H1 (cell line): ENCODE results near the gene NFIC. TPM values are rescaled to one million over a fixed set of nuclear protein-coding genes. Genes with fewer than 3 reads are reported as not detected.

ENCODE experiments used
- ATF2 ChIP-seq: IDR thresholded peaks from 2 replicates; pipeline ENCODE4 v1.6.1; 2012; ENCODE audit warnings: low read length, inconsistent platforms
- ATF3 ChIP-seq: IDR thresholded peaks from 2 replicates; pipeline ENCODE4 v1.6.1; 2011; ENCODE audit warnings: low read depth, mild to moderate bottlenecking, low read length; ENCODE audit not compliant: insufficient read depth
- BCL11A ChIP-seq, 2 experiments: IDR thresholded peaks; one replicate each; pipeline ENCODE4 v1.6.1; 2011; ENCODE audit warnings: low read depth in 2 of 2, low read length in 2 of 2, mild to moderate bottlenecking in 2 of 2
- BRCA1 ChIP-seq: IDR thresholded peaks from 2 replicates; pipeline ENCODE4 v1.6.1; 2012; ENCODE audit warnings: low read depth, low read length, improper control_type of control experiment
- CBX5 ChIP-seq: fragments of 300-800, 300-1000 bp; sonication (generic); IDR thresholded peaks from 2 replicates; pipeline ENCODE4 v1.7.1; 2016; ENCODE audit warnings: antibody characterized with exemption, low read length, low read depth
- CEBPB ChIP-seq: IDR thresholded peaks from 2 replicates; pipeline ENCODE4 v1.6.1; 2012; ENCODE audit warnings: low read depth, low read length
- CHD1 ChIP-seq: IDR thresholded peaks from 2 replicates; pipeline ENCODE4 v1.6.1; 2012; ENCODE audit warnings: low read depth, low read length, improper control_type of control experiment
- CTCF ChIP-seq, 3 experiments: IDR thresholded peaks; 1 replicate in 2 of 3; 2 replicates in 1 of 3; pipeline versions ENCODE4 v1.5.1 to v1.6.1; 2011; ENCODE audit warnings: low read length in 3 of 3, mild to moderate bottlenecking in 3 of 3, inconsistent platforms in 2 of 3, low read depth in 1 of 3, moderate library complexity in 1 of 3; ENCODE audit not compliant: insufficient read depth in 1 of 3; ENCODE audit errors: control extremely low read depth in 1 of 3
- EP300 ChIP-seq, 2 experiments: IDR thresholded peaks; 1 replicate in 1 of 2; 2 replicates in 1 of 2; pipeline ENCODE4 v1.6.1; 2011 to 2012; ENCODE audit warnings: low read depth in 2 of 2, low read length in 2 of 2, mild to moderate bottlenecking in 2 of 2, borderline replicate concordance in 1 of 2, inconsistent platforms in 1 of 2, moderate library complexity in 1 of 2
- GTF2F1 ChIP-seq: IDR thresholded peaks from 2 replicates; pipeline ENCODE4 v1.6.1; 2012; ENCODE audit warnings: low read depth, low read length, improper control_type of control experiment, borderline replicate concordance
- HDAC6 ChIP-seq: IDR thresholded peaks from one replicate; pipeline ENCODE4 v1.7.1; 2012; ENCODE audit warnings: low read depth, mild to moderate bottlenecking, inconsistent platforms, low read length, moderate library complexity
- JUND ChIP-seq: IDR thresholded peaks from 2 replicates; pipeline ENCODE4 v1.6.1; 2011; ENCODE audit warnings: mild to moderate bottlenecking, improper control_type of control experiment, low read length
- POLR2AphosphoS5 ChIP-seq: IDR thresholded peaks from 2 replicates; pipeline ENCODE4 v1.6.1; 2011; ENCODE audit warnings: low read depth, low read length
- RNF2 ChIP-seq: fragments of 200-900, 300-1000 bp; sonication (generic); IDR thresholded peaks from 2 replicates; pipeline ENCODE4 v1.7.1; 2016; ENCODE audit warnings: borderline replicate concordance, low read depth, mild to moderate bottlenecking, antibody characterized with exemption, low read length; ENCODE audit not compliant: poor library complexity, severe bottlenecking; ENCODE audit errors: missing control alignments
- SIRT6 ChIP-seq: IDR thresholded peaks from one replicate; pipeline ENCODE4 v1.7.1; 2012; ENCODE audit warnings: low read length, inconsistent platforms
- SIX5 ChIP-seq: IDR thresholded peaks from 2 replicates; pipeline ENCODE4 v1.6.1; 2011; ENCODE audit warnings: mild to moderate bottlenecking, low read depth, low read length
- SRF ChIP-seq: IDR thresholded peaks from 2 replicates; pipeline ENCODE4 v1.6.1; 2011; ENCODE audit warnings: mild to moderate bottlenecking, low read depth, low read length, moderate library complexity
- SUZ12 ChIP-seq: fragments of 200-600 bp; sonication (generic); IDR thresholded peaks from 2 replicates; pipeline ENCODE4 v1.6.1; 2012; ENCODE audit warnings: mild to moderate bottlenecking, inconsistent platforms, low read length, moderate library complexity, mixed read lengths
- TEAD4 ChIP-seq: IDR thresholded peaks from 2 replicates; pipeline ENCODE4 v1.6.1; 2012; ENCODE audit warnings: low read depth, low read length, inconsistent platforms, mixed read lengths
- polyA plus RNA-seq, 7 experiments: library from polyadenylated mRNA; depleted of rRNA in 3 of 7; stranded (reverse) in 5 of 7; unstranded in 2 of 7; fragments of >200 nt in 5 of 7; fragments of 200-250 nt in 2 of 7; gene quantifications; 1 replicate in 5 of 7; 2 replicates in 1 of 7; 4 replicates in 1 of 7; pipeline versions ENCODE4 v1.2.1 to v1.2.3, GENCODE V29; 2011 to 2013; ENCODE audit warnings: missing spikeins in 2 of 7, mixed read lengths in 2 of 7
- total RNA-seq: library from RNA; stranded (reverse); fragmentation: NEBNext Ultra II Directional; extraction: Animal tissue kit (Norgen Biotek cat#: 25700); gene quantifications from 2 replicates; pipeline ENCODE4 v1.2.1, GENCODE V29; 2021

The NFIC gene
- total and polyA plus RNA-seq, 2 of the 8 experiments (the other 6 are each of a cell fraction or from before 2014, with no cell fraction given), result 0.56 to 3.2 TPM

- TF ChIP-seq SIRT6 (no peak), CTCF (IDR thresholded peaks at IDR 0.05; ENCODE audit: control extremely low read depth in 1 of 3, insufficient read depth in 1 of 3, low read depth in 1 of 3, low read length in 3 of 3) (no peak), JUND (no peak), CBX5 (no peak), BRCA1 (no peak), SUZ12 (peak; percentile 95), TEAD4 (no peak), ATF2 (no peak), RNF2 (peak; percentile 71), SRF (no peak), ATF3 (no peak), HDAC6 (no peak), SIX5 (no peak), EP300 (IDR thresholded peaks at IDR 0.05; ENCODE audit: borderline replicate concordance in 1 of 2, low read depth in 2 of 2, low read length in 2 of 2) (no peak), CHD1 (no peak), POLR2AphosphoS5 (no peak), GTF2F1 (no peak), BCL11A (IDR thresholded peaks at IDR 0.05; ENCODE audit: low read depth in 2 of 2, low read length in 2 of 2) (no peak), CEBPB (no peak)
Observed at GRCh38 chr19:3360421-3361383, 5.7 kb upstream of the NFIC start (continued).
